Activated CD8-positive, alpha-beta memory T cell treated with anti-CD3 and anti-CD28 coated beads for 36 hours (primary cell): ENCODE data around the gene TCEAL7. TPM values are rescaled to one million over a fixed set of nuclear protein-coding genes. Genes with fewer than 3 reads are reported as not detected.
"Not testable (repeated sequence)": the region's sequence is repeated elsewhere in the genome, so short reads cannot be mapped to it uniquely, and the experiment has no call there.

ENCODE experiments used
- CTCF ChIA-PET: fragments of 350-600 bp; sonication (Branson Sonifier 250); formaldehyde crosslinking; loops from one replicate; lab custom pipeline; 2021; ENCODE audit warnings: antibody characterized with exemption; lab: Charles Lee
- POLR2A ChIA-PET: fragments of 350-600 bp; sonication (Branson Sonifier 250); formaldehyde crosslinking; loops from one replicate; lab custom pipeline; 2021; ENCODE audit warnings: antibody characterized with exemption; lab: Charles Lee
- total RNA-seq, 2 experiments: library from RNA; stranded (reverse); gene quantifications; one replicate each; pipeline ENCODE4 v1.2.3, GENCODE V29; 2021

TCEAL7 gene, protein sequence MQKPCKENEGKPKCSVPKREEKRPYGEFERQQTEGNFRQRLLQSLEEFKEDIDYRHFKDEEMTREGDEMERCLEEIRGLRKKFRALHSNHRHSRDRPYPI
- total RNA-seq, result not detected

DNA sequence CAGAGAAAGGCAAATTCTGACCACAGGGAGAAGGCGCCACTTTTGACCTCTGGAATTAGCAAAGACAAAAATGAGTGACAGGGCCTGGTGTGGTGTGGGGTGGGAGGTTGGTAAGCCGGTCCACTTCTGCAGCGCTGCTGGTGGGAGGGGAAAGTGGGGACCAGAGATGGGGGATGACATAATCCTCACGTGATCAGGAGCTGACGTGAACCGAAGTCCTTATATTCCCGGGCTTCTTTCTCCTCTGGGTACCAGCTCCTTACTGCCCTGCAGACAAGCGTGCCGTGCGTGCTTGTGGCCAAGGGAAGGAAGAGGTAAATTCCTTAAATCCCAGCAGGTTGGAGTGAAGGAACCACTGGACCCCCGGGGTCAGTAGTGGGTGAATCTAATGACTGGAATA is at the start of gene TCEAL7:
TSS of gene TCEAL7 (plus strand) at position 249 of the 400 bp plus-strand sequence. CDS start 1,165 bp downstream, outside the sequence.
- ChIA-PET POLR2A (no interaction called here), CTCF (no interaction called here)

DNA sequence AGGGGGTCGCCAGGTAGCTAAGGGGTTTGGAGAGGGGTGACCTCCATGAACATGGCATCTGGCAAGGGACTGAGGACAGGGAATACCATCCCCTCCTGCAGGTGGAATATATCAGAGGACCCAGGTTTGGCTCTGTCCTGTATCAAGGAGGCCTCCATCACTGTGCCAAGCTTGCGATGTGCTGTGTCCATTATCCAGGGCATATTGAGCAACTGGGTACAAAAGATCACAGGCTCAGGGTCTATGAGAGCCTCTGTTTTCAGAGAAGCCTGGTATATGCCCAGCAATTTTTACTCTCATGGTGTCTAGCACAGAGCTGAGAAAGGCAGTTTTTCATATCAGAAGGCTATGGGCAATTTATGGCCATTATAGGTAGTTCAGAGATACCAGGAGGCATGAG is 36.9 kb upstream of the TCEAL7 start:
- CTCF ChIA-PET, result no interaction called here
- POLR2A ChIA-PET, result no interaction called here

DNA sequence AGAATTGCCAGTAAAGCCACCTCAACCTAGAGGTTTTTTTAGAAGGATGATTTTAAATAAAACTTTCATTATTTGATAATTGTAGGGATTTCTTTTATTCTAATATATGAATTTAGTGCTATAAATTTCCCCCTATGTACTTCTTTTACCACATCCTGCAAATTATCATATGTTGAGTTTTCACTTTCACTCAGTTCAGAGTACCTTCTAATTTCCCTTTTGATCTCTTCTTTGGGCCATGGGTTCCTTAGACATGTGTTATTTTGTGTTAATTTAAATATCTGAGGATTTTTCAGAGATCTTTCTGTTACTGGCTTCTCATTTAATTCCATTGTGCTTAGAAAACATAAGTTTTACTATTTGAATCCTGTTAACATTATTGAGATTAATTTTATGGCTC is 25.3 kb upstream of the TCEAL7 start:
- ChIA-PET POLR2A (no interaction called here), CTCF (no interaction called here)

DNA sequence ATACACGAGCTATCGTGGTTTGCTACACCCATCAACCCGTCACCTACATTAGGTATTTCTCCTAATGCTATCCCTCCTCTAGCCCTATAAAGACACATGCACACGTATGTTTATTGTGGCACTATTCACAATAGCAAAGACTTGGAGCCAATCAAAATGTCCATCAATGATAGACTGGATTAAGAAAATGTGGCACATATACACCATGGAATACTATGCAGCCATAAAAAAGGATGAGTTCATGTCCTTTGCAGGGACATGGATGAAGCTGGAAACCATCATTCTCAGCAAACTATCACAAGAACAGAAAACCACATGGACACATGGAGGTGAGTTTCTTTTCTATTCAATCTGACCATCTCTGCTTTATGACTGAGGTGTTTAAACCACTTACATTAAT is 24.4 kb upstream of the TCEAL7 start:
- POLR2A ChIA-PET, CTCF ChIA-PET: not testable (repeated sequence)

DNA sequence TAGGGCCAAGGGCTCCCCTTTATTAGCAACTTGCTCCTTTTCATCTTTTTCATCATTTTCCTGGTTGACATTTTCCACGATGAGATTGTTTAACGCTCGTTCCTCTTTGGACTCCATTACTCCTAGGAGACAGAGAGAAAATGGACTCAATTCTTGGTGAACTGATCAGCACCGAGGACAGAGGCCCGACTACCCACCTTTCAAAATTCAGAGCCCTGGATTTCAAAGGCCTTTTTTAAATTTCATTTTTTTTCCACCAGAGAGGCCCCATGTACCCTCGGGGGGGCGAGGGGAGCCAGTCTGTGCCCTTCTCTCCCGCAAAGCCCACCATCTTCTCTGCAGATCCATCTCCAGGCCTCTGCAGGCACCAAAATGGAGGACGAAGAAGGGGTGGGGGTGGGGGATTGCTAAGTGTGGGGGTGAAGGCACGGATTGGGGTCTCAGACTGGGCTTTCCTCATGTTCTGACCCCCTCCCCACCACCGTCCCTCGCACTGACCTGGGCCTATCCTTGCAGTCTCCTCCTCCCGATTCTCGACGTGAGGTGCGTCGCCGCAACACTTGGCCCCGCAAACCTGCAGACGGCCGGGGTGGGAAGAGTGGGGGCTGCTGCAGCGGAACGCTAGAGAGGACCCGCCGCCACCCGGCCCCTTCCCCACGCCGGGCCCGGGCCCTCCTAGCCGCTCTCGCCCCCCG is 20.0 kb upstream of the TCEAL7 start:
- POLR2A ChIA-PET, result interaction anchor here (0.6 to 0.7 kb wide), 2 partner anchors 802 to 871 kb away, joined by 3 read pairs; no protein-coding TSS in a partner anchor
- CTCF ChIA-PET, result interaction anchor here (0.6 kb wide), 1 partner anchor 167 kb away, joined by 4 read pairs; no protein-coding TSS in a partner anchor

- ChIA-PET POLR2A (interaction anchor here (0.6 to 0.7 kb wide), 2 partner anchors 801 to 870 kb away, joined by 3 read pairs; no protein-coding TSS in a partner anchor), CTCF (interaction anchor here (0.6 kb wide), 1 partner anchor 166 kb away, joined by 4 read pairs; no protein-coding TSS in a partner anchor)
Measured at GRCh38 chrX:103310555-103311398, 19.3 kb upstream of the TCEAL7 start, which contains the start of gene BEX2. TSS of gene BEX2 (minus strand) at chrX:103310990. CDS start at chrX:103309976, 1,014 bp downstream.

DNA sequence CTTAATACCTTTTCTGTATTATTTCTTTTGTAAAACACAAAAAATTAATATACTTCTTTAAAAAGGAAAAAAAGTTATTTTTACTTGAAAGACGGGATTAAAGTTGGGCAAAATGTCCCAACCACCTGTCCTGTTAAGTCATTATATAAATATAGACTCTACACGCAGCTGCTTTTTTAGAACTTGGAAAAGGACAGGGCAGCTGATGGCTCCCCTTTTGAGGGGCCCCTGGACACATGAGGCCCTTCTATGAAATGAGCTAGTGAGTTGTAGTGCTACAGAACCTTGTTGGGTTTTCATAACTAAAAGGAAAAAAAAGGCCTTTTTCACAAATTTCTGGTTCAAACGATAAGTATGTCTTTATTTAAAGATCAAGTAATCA is 18.6 kb upstream of the TCEAL7 start:
- ChIA-PET CTCF (no interaction called here), POLR2A (no interaction called here)

DNA sequence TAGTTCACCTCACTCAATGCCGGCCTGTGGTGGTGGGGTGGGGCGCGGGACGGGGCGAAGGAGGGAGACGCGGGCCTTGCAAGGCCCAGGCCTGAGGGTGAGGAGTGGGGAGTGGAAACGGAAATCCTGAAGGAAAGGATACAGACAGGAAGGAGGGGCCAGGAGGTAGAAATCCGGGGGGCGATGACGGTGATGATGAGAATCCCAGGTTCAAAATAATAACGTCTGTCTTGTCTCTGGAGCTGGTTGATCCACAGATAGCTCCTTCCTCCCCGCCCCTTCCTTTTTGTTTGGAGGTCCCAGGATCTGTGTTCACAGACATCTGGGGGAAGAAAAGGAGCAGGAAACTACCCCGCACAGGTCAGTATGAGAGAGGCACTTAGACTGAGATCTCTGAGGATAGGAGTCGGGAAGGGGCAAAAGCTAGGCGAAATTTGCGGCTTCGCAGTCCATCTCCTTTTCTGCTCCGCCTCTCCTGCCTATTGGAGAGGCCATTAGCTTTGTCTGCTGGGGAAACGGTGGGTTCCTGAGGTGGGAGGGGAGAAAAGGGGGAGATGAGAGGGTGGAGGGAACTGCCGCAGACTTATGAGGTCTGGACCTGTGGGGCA is 746 bp downstream of the TCEAL7 start:
- ChIA-PET POLR2A (no interaction called here), CTCF (no interaction called here)

GRCh38 chrX:103338663-103339062 is 8.6 kb downstream of the TCEAL7 start:
- CTCF ChIA-PET, result no interaction called here
- POLR2A ChIA-PET, result no interaction called here

GRCh38 chrX:103343105-103343504 is 13.1 kb downstream of the TCEAL7 start:
- ChIA-PET CTCF (no interaction called here), POLR2A (no interaction called here)

DNA sequence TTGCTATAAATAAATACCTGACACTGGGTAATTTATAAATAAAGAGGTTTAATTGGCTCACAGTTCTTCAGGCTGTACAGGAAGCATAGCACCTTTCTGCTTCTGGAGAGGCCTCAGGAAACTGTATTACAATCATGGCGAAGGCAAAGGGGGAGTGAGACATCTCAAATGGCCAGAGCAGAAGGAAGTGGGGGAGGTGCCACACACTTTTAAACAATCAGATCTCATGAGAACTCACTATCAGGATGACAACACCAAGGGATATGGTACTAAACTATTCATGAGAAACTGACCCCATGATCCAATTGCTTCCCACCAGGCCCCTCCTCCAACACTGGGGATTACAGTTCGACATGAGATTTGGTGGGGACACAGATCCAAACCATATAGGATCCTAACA is 14.6 kb downstream of the TCEAL7 start:
- POLR2A ChIA-PET, result no interaction called here
- CTCF ChIA-PET, result no interaction called here

GRCh38 chrX:103347682-103348397 is 17.8 kb downstream of the TCEAL7 start:
- POLR2A ChIA-PET, result no interaction called here
- CTCF ChIA-PET, result no interaction called here

DNA sequence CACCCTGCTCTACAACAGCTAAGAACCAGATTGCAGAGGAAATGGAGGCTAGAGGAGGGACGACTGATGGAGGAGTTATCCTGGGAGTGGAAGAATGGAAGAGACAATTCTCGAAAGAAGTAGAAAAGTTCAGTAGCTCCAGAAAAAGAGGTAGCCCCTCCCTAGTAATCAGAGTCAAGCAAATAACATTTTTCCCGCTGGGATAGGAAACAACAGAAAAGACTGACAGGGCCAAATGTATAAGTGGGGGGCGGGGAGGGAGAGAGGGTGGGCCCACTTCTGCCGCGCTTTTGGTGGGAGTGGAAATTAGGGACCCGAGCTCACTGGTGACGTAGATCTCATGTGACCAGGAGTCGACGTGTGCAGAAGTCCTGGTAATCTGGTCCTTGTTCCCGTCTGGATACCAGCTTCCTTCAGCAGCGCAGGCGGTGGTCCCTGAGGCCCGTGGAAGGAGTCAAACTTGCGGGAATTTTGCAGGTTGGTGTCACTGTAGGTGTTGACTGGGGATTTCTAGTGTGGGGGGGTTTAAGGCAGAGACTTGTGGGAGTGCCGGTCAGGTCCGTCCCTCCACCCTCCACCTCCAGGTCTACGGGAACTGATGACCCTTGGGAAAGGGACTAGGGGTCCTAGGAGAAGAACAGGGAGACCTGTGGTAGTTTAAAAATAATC is 26.2 kb downstream of the TCEAL7 start, which contains the start of gene TCEAL9:
TSS of gene TCEAL9 (plus strand) at position 377 of the 669 bp plus-strand sequence. CDS start 1,179 bp downstream, outside the sequence.
- ChIA-PET CTCF (no interaction called here), POLR2A (no interaction called here)

DNA sequence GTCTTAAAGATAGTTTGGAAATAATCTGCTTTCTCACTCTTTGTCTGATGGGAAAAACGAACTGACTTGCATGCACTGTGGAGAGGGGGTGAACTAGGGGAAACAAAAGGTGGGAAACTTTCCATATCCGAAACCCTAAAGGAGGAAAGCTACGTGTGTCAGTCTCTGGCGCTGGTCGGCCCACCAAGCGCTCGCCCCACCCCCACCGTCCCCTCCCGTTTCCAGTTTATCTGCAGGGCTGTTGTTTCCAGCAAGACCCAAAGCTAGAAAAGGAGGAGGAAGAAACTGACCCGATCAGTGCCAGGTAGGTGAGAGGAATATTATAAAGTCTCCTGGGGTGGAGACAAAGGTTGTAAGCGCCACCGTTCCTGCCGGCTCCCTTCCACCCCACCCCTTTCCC is 26.8 kb downstream of the TCEAL7 start:
- CTCF ChIA-PET, result no interaction called here
- POLR2A ChIA-PET, result no interaction called here

DNA sequence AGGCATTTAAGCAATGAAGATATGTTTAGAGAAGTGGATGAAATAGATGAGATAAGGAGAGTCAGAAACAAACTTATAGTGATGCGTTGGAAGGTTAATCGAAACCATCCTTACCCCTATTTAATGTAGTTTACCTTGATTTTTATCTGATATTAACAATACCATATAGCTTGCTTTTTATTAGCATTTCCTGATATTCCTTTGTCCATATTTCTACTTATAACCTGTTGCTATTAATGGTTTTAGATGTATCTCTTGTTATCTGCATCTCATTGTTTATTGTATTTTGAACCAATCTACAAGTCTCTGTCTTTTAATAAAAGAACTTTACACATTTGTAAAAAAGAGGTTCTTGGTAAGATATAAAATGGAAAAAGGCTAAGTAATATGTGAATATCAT is 27.8 kb downstream of the TCEAL7 start:
- ChIA-PET POLR2A (no interaction called here), CTCF (no interaction called here)

- POLR2A ChIA-PET, CTCF ChIA-PET: not testable (repeated sequence)
Measured at GRCh38 chrX:103359605-103360004, 29.6 kb downstream of the TCEAL7 start.

DNA sequence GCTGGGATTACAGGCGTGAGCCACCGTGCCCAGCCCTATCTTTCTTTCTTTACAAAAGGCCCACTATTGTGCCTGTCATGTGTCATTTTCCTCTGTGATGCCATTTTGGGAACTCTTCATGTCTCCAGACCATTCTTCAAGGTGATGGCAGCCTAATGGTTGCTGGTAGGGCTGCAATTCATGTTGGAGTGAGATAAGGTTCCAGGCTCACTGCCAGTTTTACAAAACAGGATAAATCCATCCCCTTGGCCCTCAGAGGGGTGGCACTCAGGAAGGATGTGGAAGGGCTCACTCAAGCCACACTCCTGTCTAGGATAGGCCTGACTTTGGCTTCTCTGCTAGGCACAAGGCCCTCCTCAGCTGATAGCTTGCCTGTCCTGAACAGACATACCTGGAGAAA is 30.1 kb downstream of the TCEAL7 start:
- CTCF ChIA-PET, result no interaction called here
- POLR2A ChIA-PET, result no interaction called here

DNA sequence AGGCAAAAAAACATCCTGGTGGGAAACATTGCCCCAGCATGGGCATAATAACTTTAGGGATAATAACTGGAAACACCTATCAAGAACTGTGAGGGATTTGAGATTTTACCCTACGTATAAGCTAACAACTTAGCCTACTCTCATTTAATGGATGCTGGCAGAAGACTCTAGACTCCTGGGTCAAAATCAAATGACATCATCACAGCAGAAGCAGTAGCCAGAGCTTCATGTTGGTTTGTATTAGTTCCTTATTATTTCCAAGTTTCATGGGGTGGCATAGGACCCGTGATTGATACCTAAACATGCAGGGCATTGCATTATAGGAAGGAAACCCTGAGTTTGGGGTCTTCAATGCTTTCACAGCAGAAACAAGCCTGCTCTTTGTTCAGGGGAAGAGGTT is 30.9 kb downstream of the TCEAL7 start:
- POLR2A ChIA-PET, result no interaction called here
- CTCF ChIA-PET, result no interaction called here

DNA sequence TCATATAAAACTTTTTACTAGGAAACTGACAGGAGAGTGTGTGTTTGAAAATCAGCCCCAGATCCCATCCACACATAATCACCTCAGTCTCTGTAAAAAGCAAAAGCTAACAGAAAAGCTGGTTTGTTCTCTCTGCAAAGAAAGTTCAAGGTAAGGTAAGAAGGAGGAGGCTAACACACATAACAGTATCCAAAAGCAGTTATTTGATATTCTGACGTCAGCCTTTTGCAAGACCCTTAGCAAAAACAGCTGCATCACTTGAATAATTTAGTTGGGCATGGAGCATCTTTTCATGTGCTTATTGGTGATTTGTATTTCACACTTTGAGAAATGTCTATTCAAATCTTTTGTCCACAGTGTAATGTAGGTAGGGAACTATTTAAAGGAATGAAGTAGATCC is 31.8 kb downstream of the TCEAL7 start:
- POLR2A ChIA-PET, result no interaction called here

More for the DNA sequence above, 31.8 kb downstream of the TCEAL7 start:
- CTCF ChIA-PET, result no interaction called here
